Body of pancreas (tissue), 4 donors: Measurements from ENCODE around the gene ZSCAN22.

Experiments
- POLR2A ChIP-seq, 3 donors: fragments of 450-650 bp; IDR thresholded peaks; one replicate each; pipeline ENCODE4 v1.6.1; 2016; ENCODE audit warnings: antibody characterized with exemption in 3 of 3, mild to moderate bottlenecking in 2 of 3
- TF ChIP-seq, protein P1 (sequence below), 7 experiments: fragments of 450-650 bp in 4 of 7; fragments of 200-600 bp in 3 of 7; sonication (generic) in 3 of 7; IDR thresholded peaks; one replicate each; pipeline ENCODE4 v1.5.1; 2016 to 2019; ENCODE audit warnings: antibody characterized with exemption in 7 of 7

DNA sequence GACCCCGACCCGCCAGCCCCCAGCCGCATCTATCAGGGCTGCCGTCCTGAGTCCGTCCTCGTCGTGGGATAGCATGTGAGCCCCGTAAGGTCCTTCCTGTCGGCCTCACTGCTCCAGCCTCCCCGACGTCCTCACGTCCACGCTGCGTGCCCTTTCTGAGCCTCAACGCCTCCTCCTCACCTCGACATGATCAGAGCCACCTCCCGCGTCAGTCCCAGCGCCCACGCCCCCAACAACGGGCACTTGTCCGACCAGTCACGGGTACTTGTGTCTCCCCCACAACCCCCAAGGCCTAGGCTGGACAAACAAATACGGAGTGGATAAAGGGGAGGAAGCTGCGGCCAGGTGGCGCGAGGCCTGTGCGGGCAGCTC is 35.1 kb downstream of the ZSCAN22 start:
- TF ChIP-seq, protein P1, sequence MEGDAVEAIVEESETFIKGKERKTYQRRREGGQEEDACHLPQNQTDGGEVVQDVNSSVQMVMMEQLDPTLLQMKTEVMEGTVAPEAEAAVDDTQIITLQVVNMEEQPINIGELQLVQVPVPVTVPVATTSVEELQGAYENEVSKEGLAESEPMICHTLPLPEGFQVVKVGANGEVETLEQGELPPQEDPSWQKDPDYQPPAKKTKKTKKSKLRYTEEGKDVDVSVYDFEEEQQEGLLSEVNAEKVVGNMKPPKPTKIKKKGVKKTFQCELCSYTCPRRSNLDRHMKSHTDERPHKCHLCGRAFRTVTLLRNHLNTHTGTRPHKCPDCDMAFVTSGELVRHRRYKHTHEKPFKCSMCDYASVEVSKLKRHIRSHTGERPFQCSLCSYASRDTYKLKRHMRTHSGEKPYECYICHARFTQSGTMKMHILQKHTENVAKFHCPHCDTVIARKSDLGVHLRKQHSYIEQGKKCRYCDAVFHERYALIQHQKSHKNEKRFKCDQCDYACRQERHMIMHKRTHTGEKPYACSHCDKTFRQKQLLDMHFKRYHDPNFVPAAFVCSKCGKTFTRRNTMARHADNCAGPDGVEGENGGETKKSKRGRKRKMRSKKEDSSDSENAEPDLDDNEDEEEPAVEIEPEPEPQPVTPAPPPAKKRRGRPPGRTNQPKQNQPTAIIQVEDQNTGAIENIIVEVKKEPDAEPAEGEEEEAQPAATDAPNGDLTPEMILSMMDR (IDR thresholded peaks at IDR 0.05) = no peak
- TF ChIP-seq POLR2A (IDR thresholded peaks at IDR 0.05) = no peak
